GM23248 (cell line): Measurements from ENCODE around the gene ARMS2. TPM values are rescaled to one million over a fixed set of nuclear protein-coding genes. Genes with fewer than 3 reads are reported as not detected.

Source experiments
- DNase-seq: peaks from one replicate; pipeline ENCODE4 v3.0.0-alpha.2; 2015
- H2AFZ ChIP-seq: fragments of 200-600 bp; sonication (generic); 2 replicates; pipeline ENCODE4 v1.6.1; 2016; ENCODE audit warnings: antibody characterized with exemption
- H3F3A ChIP-seq: fragments of 200-600 bp; sonication (generic); 2 replicates; pipeline ENCODE4 v1.6.1; 2016; ENCODE audit warnings: mild to moderate bottlenecking, antibody characterized with exemption, mixed run types; ENCODE audit not compliant: insufficient read depth
- H3K27ac ChIP-seq: fragments of 200-600 bp; sonication (generic); 2 replicates; pipeline ENCODE4 v1.5.1; 2016; ENCODE audit warnings: mild to moderate bottlenecking
- H3K27me3 ChIP-seq: fragments of 200-600 bp; sonication (generic); replicated peaks from 2 replicates; pipeline ENCODE4 v1.6.1; 2016; ENCODE audit warnings: mild to moderate bottlenecking; ENCODE audit not compliant: insufficient read depth
- H3K36me3 ChIP-seq: fragments of 200-600 bp; sonication (generic); 2 replicates; pipeline ENCODE4 v1.6.1; 2016; ENCODE audit warnings: low read depth, mild to moderate bottlenecking
- H3K4me1 ChIP-seq: fragments of 200-600 bp; sonication (generic); 2 replicates; pipeline ENCODE4 v1.6.1; 2016; ENCODE audit warnings: mild to moderate bottlenecking; ENCODE audit not compliant: insufficient read depth
- H3K4me2 ChIP-seq: fragments of 200-600 bp; sonication (generic); one replicate; pipeline ENCODE4 v1.6.1; 2016; ENCODE audit warnings: mild to moderate bottlenecking; ENCODE audit not compliant: unreplicated experiment
- H3K4me3 ChIP-seq: fragments of 200-600 bp; sonication (generic); 2 replicates; pipeline ENCODE4 v1.5.1; 2016; ENCODE audit warnings: mild to moderate bottlenecking
- H3K79me2 ChIP-seq: fragments of 200-600 bp; sonication (generic); 2 replicates; pipeline ENCODE4 v1.6.1; 2016; ENCODE audit warnings: mild to moderate bottlenecking; ENCODE audit not compliant: insufficient read depth
- H3K9ac ChIP-seq: fragments of 200-600 bp; sonication (generic); 2 replicates; pipeline ENCODE4 v1.6.1; 2016; ENCODE audit warnings: mild to moderate bottlenecking
- H3K9me2 ChIP-seq: fragments of 200-600 bp; sonication (generic); 2 replicates; pipeline ENCODE4 v1.6.1; 2016; ENCODE audit warnings: mixed run types, mild to moderate bottlenecking, moderate library complexity; ENCODE audit not compliant: insufficient read depth
- H3K9me3 ChIP-seq: fragments of 200-600 bp; sonication (generic); one replicate; pipeline ENCODE4 v1.6.1; 2017; ENCODE audit warnings: low read depth
- H4K20me1 ChIP-seq: fragments of 200-600 bp; sonication (generic); 2 replicates; pipeline ENCODE4 v1.6.0; 2016; ENCODE audit not compliant: insufficient read depth
- EZH2 ChIP-seq: fragments of 200-600 bp; sonication (generic); IDR thresholded peaks from 2 replicates; pipeline ENCODE4 v1.6.1; 2018; ENCODE audit warnings: antibody characterized with exemption, mild to moderate bottlenecking; ENCODE audit not compliant: insufficient read depth, poor library complexity, severe bottlenecking
- EZH2phosphoT487 ChIP-seq: fragments of 200-600 bp; sonication (generic); IDR thresholded peaks from 2 replicates; pipeline ENCODE4 v1.6.1; 2018; ENCODE audit warnings: antibody characterized with exemption, moderate library complexity, mild to moderate bottlenecking, low read depth; ENCODE audit not compliant: insufficient read depth
- WGBS, 2 experiments: methylation state at CpG; one replicate each; pipeline ENCODE4 v1.1.6; 2015 to 2017; ENCODE audit warnings: low lambda C conversion rate in 2 of 2, low coverage in 1 of 2; ENCODE audit errors: missing lambda C conversion rate in 2 of 2; 5-methylcytosine and 5-hydroxymethylcytosine counted together
- in situ Hi-C: fragments of 300-500 bp; cut with MboI; formaldehyde crosslinking; loops from 2 replicates; pipeline ENCODE4 v1.15.0; 2020
- polyA plus RNA-seq: library from polyadenylated mRNA; unstranded; fragments of >200 nt; fragmentation: Nextera tagmentation; extraction: Ambion mirVana; gene quantifications from 2 replicates; pipeline ENCODE4 v1.2.1, GENCODE V29; 2016
- total RNA-seq: library from RNA; depleted of rRNA; stranded (reverse); fragments of >200 nt; shearing (Covaris generic); gene quantifications from 2 replicates; pipeline ENCODE4 v1.2.3, GENCODE V29; 2014

The ARMS2 gene
- total and polyA plus RNA-seq, 2 experiments from 2014 or later, result not detected

GRCh38 chr10:122484276-122485060, 30.0 kb downstream of the ARMS2 start:
- Histone ChIP-seq H3K9me3 (no peaks in the 10 kb centered on the region), H3K4me2 (no peak overlapping the region), H3K4me1 (peaks cover 2% of the 10 kb centered on the region; the same call in 1 of the 2 replicates), H3K27me3 (no peaks in the 10 kb centered on the region), H2AFZ (no peak overlapping the region), H3K27ac (no peak overlapping the region), H3K79me2 (peaks cover 62% of the 10 kb centered on the region), H4K20me1 (no peaks in the 10 kb centered on the region), H3K9me2 (no peaks in the 10 kb centered on the region), H3K9ac (no peak overlapping the region), H3K36me3 (no peaks in the 10 kb centered on the region), H3K4me3 (no peak overlapping the region), H3F3A (peaks cover 14% of the 10 kb centered on the region)
- WGBS, 2 experiments, result 94% methylated on average over 11 of the region's 11 CpGs
- in situ Hi-C loops, result no loop called here
- no peak for TF ChIP-seq EZH2phosphoT487
- no peak for TF ChIP-seq EZH2
- DNase-seq, result no peak

- TF ChIP-seq EZH2phosphoT487, result no peak
- no peak for DNase-seq
- no peaks in the 10 kb centered on the region for H3K27me3 ChIP-seq
- in situ Hi-C loops, result no loop called here
- no peaks in the 10 kb centered on the region for H3K9me3 ChIP-seq
- H3F3A ChIP-seq, result peaks cover 26% of the 10 kb centered on the region
- no peaks in the 10 kb centered on the region for H3K9me2 ChIP-seq
- H3K4me3 ChIP-seq, result no peak overlapping the region
- no peaks in the 10 kb centered on the region for H3K36me3 ChIP-seq
- H3K4me1 ChIP-seq, result peaks cover 14% of the 10 kb centered on the region
- no peak overlapping the region for H3K27ac ChIP-seq
- H3K4me2 ChIP-seq, result no peak overlapping the region
- no peak overlapping the region for H2AFZ ChIP-seq
- WGBS, 2 experiments, result 46 to 51% methylated on average over 5 of the region's 5 CpGs
- no peak overlapping the region for H3K9ac ChIP-seq
- peaks cover 51% of the 10 kb centered on the region for H3K79me2 ChIP-seq
- no peaks in the 10 kb centered on the region for H4K20me1 ChIP-seq
Observed at GRCh38 chr10:122485670-122486069, 31.2 kb downstream of the ARMS2 start.

- no peak overlapping the region for H2AFZ ChIP-seq
- DNase-seq, result no peak
- H3K4me2 ChIP-seq, result no peak overlapping the region
- no peak overlapping the region for H3K27ac ChIP-seq
- no peak overlapping the region for H3K9ac ChIP-seq
- H3K27me3 ChIP-seq, result no peaks in the 10 kb centered on the region
- in situ Hi-C loops, result no loop called here
- TF ChIP-seq EZH2phosphoT487 (no peak), EZH2 (no peak)
- H3K4me3 ChIP-seq, result no peak overlapping the region
- H3K9me3 ChIP-seq, result no peaks in the 10 kb centered on the region
- H3K9me2 ChIP-seq, result no peaks in the 10 kb centered on the region
- H3K36me3 ChIP-seq, result no peaks in the 10 kb centered on the region
- 83 to 87% methylated on average over 9 of the region's 9 CpGs for WGBS, 2 experiments
- H4K20me1 ChIP-seq, result no peaks in the 10 kb centered on the region
- H3K79me2 ChIP-seq, result peaks cover 43% of the 10 kb centered on the region
- H3K4me1 ChIP-seq, result peaks cover 22% of the 10 kb centered on the region
- H3F3A ChIP-seq, result peaks cover 35% of the 10 kb centered on the region
Observed at GRCh38 chr10:122486406-122487080, 32.1 kb downstream of the ARMS2 start.

- Histone ChIP-seq H3K79me2 (peaks cover 35% of the 10 kb centered on the region), H3K9ac (no peak overlapping the region), H4K20me1 (no peaks in the 10 kb centered on the region), H3K9me2 (no peaks in the 10 kb centered on the region), H3K27me3 (no peaks in the 10 kb centered on the region), H3F3A (peaks cover 42% of the 10 kb centered on the region), H3K27ac (no peak overlapping the region), H2AFZ (no peak overlapping the region), H3K4me2 (no peak overlapping the region), H3K36me3 (no peaks in the 10 kb centered on the region), H3K4me3 (no peak overlapping the region), H3K9me3 (no peaks in the 10 kb centered on the region), H3K4me1 (peaks cover 30% of the 10 kb centered on the region)
- 69 to 70% methylated on average over 16 of the region's 16 CpGs for WGBS, 2 experiments
- no peak for DNase-seq
- TF ChIP-seq EZH2 (no peak), EZH2phosphoT487 (no peak)
- in situ Hi-C loops, result no loop called here
Observed at GRCh38 chr10:122487174-122487765, 32.8 kb downstream of the ARMS2 start.
